Fibroblast of upper back skin (primary cell): ENCODE data around the gene FBH1.
"Not testable (repeated sequence)": the region's sequence is repeated elsewhere in the genome, so short reads cannot be mapped to it uniquely, and the experiment has no call there.

ENCODE experiments used
- DNase-seq: peaks from one replicate; pipeline ENCODE4 v3.0.0-alpha.2; 2013

FBH1 gene

GRCh38 chr10:5904227-5904626 lies 14.2 kb downstream of the FBH1 start:
- no peak for DNase-seq

- no peak for DNase-seq
Observed at GRCh38 chr10:5905854-5906507, 15.9 kb downstream of the FBH1 start.

DNA sequence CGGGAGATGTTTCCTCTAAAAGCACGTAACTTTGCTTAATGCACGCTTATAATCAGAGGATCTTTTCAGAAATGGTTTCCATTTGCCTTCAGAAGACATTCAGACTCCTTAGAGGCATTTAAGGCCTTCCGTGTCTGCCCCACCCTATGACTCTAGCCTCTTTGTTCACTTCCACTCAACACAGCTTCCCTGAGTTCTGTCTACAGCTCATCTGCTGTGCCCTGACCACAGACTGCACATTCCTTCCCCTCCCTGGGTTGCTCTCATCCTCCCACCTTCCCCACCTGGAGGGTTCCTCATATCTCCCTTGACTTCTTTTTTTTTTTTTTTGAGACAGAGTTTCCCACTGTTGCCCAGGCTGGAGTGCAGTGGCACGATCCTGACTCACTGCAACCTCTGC lies 16.6 kb downstream of the FBH1 start:
- DNase-seq: no peak

GRCh38 chr10:5908676-5909075 lies 18.6 kb downstream of the FBH1 start:
- not testable (repeated sequence) for DNase-seq

DNA sequence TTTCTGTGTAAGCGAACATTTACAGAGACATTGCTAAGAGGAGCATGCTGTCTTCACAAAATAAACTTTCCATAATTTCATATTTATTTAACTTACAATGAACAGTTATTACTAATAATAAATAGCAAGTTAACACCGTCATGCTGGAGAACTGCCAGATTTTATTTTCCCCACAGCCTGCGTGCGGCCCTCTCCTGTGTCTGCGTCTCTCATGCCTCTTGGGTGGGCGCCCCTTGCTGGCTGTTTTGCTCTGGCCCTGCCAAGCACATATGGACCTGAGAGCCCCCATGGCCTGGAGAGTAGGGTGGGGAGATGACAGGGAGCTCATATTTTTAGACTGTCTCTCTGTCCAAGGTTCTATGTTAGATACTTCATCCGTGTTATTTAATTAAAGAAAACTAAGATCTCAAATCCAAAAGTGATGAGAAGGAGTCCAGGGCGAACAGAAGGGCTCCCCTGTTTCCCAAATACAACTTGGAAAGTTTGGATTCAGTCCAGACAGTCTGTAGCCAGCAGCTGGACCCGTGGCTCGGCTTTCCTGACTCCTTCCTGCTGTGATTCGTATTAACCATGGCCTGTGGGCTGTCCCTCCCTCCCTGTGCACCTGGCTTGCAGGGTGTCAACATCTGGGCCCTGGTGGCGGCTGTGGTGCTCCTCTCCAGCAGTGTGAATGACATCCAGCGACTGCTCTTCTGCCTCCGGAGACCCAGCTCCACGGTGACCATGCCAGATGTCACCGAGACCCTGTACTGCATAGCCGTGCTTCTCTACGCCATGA lies 20.5 kb downstream of the FBH1 start:
- DNase-seq: peak; percentile 3

DNA sequence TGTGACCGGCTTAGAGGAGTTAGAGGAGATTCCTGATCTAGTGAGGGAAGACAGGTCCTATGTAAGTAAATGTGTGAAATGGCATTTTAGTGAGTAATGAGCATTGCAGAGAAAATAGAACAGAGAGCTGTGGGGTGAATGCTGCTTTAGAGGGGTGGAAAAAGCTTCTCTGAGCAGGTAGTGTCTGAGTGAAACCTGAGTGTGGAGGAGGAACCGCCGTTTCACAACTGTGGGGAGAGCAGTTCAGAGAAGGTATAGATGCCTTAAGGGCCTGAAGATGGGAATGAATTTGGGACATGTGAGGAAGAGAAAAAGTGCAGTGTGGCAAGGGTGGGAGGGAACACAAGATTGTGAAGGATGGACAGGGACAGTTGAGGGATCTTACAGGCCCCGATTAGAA lies 21.6 kb downstream of the FBH1 start:
- DNase-seq: no peak

- DNase-seq: no peak
Observed at GRCh38 chr10:5913736-5914135, 23.7 kb downstream of the FBH1 start.

- no peak for DNase-seq
Observed at GRCh38 chr10:5915451-5915850, 25.4 kb downstream of the FBH1 start.

GRCh38 chr10:5917305-5917704 lies 27.3 kb downstream of the FBH1 start:
- no peak for DNase-seq

- no peak for DNase-seq
Observed at GRCh38 chr10:5918763-5919162, 28.7 kb downstream of the FBH1 start.

DNA sequence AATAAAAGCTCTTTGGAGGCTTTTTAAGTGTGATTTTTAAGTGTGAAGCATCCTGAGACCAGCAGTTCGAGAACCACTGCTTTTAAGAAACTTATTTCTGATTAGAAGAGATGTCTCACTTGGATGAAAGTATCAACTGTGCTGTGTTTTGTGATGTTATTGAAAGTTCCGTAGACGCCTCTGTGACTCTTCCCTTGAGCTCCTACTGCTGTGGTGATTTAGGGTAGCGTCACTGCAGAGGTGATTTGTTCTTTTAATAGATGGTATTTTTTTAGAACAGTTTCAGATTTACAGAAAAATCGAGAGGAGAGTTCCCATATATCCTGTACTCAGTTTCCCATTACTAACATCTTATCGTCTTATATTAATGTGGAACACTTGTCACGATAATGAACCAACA lies 29.5 kb downstream of the FBH1 start:
- no peak for DNase-seq

DNA sequence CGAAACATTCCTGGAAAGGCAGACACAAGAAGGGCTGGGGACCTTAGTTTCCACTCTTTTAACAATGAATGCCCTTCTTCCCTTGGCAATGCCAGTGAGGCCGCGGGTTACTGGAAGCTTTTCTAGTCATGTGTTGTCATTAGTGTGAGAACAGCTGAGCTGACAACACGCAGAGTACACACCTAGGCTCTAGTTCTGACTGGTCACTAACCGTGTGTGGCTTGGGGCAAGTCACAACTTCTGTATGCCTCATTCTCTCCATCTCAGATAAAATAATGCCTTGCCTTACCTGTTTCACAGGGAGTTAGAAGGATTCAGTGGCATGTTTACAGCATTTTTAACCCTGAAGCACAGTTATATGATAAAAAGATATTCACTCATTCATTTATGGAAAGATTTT lies 31.7 kb downstream of the FBH1 start:
- DNase-seq: no peak

DNA sequence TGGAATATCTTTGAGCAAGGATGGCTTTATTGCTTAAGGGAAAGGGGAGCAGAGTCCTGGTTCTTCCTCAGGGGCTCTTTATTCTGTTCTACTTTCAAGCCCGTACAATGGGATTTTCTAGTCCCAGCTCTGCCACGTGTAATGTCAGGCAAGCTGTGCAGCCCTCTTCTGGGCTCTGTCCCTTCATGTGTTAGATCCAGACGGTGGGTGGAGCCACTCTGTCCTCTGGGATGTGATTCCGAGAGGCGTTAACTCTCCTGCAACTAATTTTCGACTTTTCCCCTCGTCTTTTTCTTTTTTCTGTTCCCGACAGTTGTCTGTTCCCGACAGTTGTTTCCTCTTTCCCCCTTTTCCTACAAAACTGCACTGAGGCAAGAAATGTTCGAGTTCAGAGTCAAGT lies 34.8 kb downstream of the FBH1 start:
- DNase-seq: no peak

- peak; percentile 41 for DNase-seq
Observed at GRCh38 chr10:5927306-5927705, 37.3 kb downstream of the FBH1 start.

GRCh38 chr10:5929442-5929841 lies 39.4 kb downstream of the FBH1 start:
- DNase-seq: no peak

DNA sequence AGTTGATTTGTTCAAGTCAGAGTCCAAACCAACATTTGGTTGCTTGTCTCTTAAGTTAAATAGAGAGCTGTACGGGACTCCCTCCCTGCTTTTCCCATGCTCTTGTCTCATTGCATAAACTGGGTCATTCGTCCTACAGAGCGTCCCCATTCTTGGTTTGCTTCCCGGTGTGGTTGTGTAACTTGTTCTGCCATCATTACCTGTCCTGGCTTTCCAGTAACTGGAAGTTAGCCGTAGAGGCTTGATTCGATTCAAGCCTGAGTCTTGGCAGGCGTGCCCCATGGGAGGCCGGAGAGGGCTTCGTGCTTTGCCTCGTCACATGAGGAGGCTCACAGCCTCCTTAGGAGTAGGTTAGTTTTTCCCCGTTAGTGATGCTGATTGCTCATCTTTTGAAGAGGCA lies 40.2 kb downstream of the FBH1 start:
- no peak for DNase-seq

DNA sequence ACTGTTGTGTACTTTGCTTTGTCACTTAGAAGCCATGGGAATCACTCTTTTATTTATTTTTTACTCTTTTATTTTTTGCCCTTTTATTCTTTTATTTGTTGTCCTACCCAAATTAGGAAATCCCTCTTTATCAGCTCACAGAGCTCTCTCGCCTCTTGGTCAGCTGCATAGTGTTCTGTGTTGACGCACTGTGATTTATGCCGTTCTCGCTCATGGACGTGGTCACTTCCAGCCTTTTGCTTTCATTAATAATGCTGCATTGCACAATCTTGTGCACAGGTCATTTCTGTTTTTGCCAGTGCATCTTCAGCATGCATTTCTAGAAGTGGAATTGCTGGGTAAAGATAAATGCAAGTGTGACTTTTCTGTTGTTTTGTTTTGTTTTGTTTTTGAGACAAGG lies 42.3 kb downstream of the FBH1 start:
- no peak for DNase-seq

GRCh38 chr10:5933909-5934546 lies 44.0 kb downstream of the FBH1 start:
- no peak for DNase-seq

DNA sequence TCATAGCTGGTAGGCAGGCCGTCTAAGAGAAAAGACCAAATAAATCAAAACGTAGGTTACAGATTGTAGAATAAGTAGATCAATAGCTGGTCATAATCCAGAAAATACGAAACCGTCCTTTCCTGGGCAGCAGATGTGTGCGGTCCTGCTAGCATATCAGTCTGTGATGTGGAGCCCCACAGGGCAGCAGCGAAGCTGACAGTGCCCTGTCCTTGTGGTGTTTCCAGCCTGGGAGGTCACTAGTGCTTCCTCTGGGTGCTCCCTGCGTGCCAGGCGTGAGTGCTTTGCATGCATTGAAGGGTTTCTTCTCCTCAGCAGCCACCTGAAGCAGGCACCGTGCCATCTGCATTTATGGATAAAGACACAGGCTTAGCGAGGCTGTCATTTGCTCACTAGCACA lies 45.6 kb downstream of the FBH1 start:
- DNase-seq: no peak

GRCh38 chr10:5937016-5937415 lies 47.0 kb downstream of the FBH1 start:
- DNase-seq: no peak

GRCh38 chr10:5938291-5938690 lies 48.2 kb downstream of the FBH1 start:
- DNase-seq: no peak

- no peak for DNase-seq
Observed at GRCh38 chr10:5940807-5941218, 50.8 kb downstream of the FBH1 start.

GRCh38 chr10:5941579-5941978 lies 51.5 kb downstream of the FBH1 start:
- DNase-seq: no peak

DNA sequence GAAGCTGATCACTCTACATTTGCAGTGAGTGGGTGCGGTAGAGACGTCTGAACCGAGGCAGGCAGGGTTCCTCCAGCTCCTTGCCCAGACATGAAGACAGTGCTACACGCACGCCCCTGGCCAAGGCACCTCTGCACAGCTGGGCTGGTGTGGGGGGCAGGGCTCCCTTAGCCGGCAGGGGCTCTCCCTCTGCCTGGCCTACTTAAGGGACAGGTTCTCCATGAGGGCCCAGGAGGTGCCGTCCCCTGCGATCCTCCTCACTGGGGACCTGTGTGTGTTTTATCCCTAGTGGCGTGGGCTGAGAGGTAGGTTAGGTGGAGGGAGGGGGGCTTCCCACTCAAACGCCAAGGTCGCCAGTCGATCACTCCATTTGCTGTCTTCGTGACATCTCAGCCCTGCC lies 52.0 kb downstream of the FBH1 start:
- no peak for DNase-seq
